ENCODE measurements around the gene RBM14. TPM values are rescaled to one million over a fixed set of nuclear protein-coding genes. Genes with fewer than 3 reads are reported as not detected.

RBM14 gene
- total and polyA plus RNA-seq, 2 of the 4 experiments (the other 2 are of a cell fraction), result 9.3 to 31.1 TPM

DNA sequence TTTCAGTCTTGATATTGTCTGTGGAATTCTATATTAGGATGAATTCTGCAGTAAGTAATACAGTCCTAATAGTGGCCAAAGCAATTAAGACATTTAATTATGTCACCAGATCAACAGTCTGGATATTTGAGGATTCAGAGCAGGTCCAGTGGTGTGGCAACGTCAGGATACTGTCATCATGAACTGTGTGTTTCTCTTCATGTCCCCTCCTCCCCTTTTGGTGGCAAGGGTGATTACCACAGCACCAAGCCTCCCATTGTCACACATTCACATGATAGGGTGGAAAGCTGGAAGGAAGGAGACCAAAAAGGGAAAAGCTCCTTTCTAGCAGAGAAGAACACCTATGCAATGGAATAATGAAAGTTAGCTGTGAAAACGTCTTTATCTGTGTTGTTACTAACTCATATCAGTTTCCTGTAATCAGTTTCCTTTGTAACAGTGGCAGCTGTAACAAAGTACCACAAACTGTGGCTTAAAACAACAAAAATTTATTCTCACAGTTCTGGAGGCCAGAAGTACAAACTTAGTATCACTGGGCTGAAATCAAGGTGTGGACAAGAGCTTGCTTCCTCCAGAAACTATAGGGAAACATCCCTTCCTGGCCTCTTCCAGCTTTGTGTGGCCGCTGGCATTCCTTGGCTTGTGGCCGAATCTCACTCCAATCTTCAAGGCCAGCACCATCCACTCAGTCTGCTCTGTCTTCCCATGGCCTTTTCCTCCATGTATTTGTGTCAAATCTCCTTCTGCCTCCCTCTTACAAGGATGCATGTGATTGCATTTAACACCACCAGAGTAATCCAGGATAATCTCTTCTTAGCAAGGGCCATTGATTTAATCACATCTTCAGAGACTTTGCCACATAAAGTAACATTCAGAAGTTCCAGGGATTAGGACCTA lies 6.5 kb upstream of the RBM14 start:
- H4K20me1 ChIP-seq (ENCODE audit: insufficient read depth, low read length), result peaks cover 8% of the 10 kb centered on the region; the same call in 1 of the 2 replicates
- dilution Hi-C loops (cut with HindIII; ENCODE audit: low sequenced_read_pairs, unreplicated experiment), result no loop called here
- H4K5ac ChIP-seq (ENCODE audit: low read depth, low read length), result no peak overlapping the region
- DNase-seq (no peak), ATAC-seq (ENCODE audit: low read depth) (no peak)
- H2BK15ac ChIP-seq (ENCODE audit: low read depth, low read length), result no peak overlapping the region
- no peak overlapping the region for H4K8ac ChIP-seq (ENCODE audit: low read depth in 2 of 2, low read length in 2 of 2)
- ChIA-PET CTCF (no interaction called here), POLR2A (ENCODE audit: unreplicated experiment) (no interaction called here)
- intact Hi-C loops (cut with micrococcal nuclease), result no loop called here
- H3K18ac ChIP-seq (ENCODE audit: low read depth, low read length), result no peak overlapping the region
- no peak overlapping the region for H3K4me2 ChIP-seq (ENCODE audit: low read depth, low read length)
- H3K4me1 ChIP-seq (ENCODE audit: control insufficient read depth, insufficient read depth, low read length), result peaks cover 3% of the 10 kb centered on the region
- no peak overlapping the region for H4K91ac ChIP-seq (ENCODE audit: insufficient read depth, low read depth, low read length)
- no peak overlapping the region for H3K4ac ChIP-seq (ENCODE audit: low read depth, low read length)
- H3K27ac ChIP-seq (ENCODE audit: insufficient read depth, low read length), result no peak overlapping the region
- peaks cover 11% of the 10 kb centered on the region for H3K36me3 ChIP-seq (ENCODE audit: control insufficient read depth, insufficient read depth, low read length)
- no peak overlapping the region for H3K56ac ChIP-seq (ENCODE audit: extremely low read depth, insufficient read depth, low read length)
- H2AK5ac ChIP-seq (ENCODE audit: low read depth, low read length), result no peak overlapping the region
- H3K9me3 ChIP-seq (ENCODE audit: control insufficient read depth, insufficient read depth, low read length), result no peaks in the 10 kb centered on the region
- H3K23ac ChIP-seq (ENCODE audit: low read depth, low read length), result no peak overlapping the region
- TF ChIP-seq MAZ (IDR thresholded peaks at IDR 0.05; ENCODE audit: borderline replicate concordance, low read depth, low read length), result no peak
- TF ChIP-seq MXI1 (IDR thresholded peaks at IDR 0.05; ENCODE audit: borderline replicate concordance, low read depth, low read length), result no peak
- TF ChIP-seq FOS (IDR thresholded peaks at IDR 0.05; ENCODE audit: low read depth, low read length), result no peak
- no peak for TF ChIP-seq CEBPB (IDR thresholded peaks at IDR 0.05; ENCODE audit: low read depth, low read length)
- TF ChIP-seq MAFK (IDR thresholded peaks at IDR 0.05; ENCODE audit: low read depth, low read length), result no peak
- TF ChIP-seq RFX5 (IDR thresholded peaks at IDR 0.05; ENCODE audit: low read depth, low read length), result no peak
- H2BK20ac ChIP-seq (ENCODE audit: low read depth, low read length), result no peak overlapping the region
- no peak overlapping the region for H2BK120ac ChIP-seq (ENCODE audit: low read depth, low read length)
- no peak overlapping the region for H3K4me3 ChIP-seq (ENCODE audit: insufficient read depth, low read depth, low read length)
- H3K27me3 ChIP-seq (ENCODE audit: control insufficient read depth, insufficient read depth, low read length), result no peaks in the 10 kb centered on the region
- 92% methylated on average over 2 of the region's 4 CpGs; no CpG with 5 or more reads in 1 of the 2 experiments for WGBS, 2 experiments (ENCODE audit: extremely low coverage in 2 of 2, insufficient read length in 1 of 2)
- no peak overlapping the region for H2AFZ ChIP-seq (replicated peaks; ENCODE audit: low read length, poor library complexity)
- no peak overlapping the region for H2BK5ac ChIP-seq (ENCODE audit: low read depth, low read length, poor library complexity, severe bottlenecking)
- no peak overlapping the region for H3K14ac ChIP-seq (replicated peaks; ENCODE audit: low read depth, low read length)
- H3K79me1 ChIP-seq (ENCODE audit: low read depth in 1 of 2, low read length in 2 of 2), result peaks cover under 1 to 4% of the 10 kb centered on the region in 2 experiments; a peak in 2 of 4 replicates
- in situ Hi-C loops (cut with MboI; ENCODE audit: low sequenced_read_pairs), result no loop called here
- H3K9ac ChIP-seq (ENCODE audit: low read depth, low read length), result no peak overlapping the region
- no TSS peak for BruUV-seq (replicated peaks)
- 0 out of 2 replicates have a peak, but pooled peaks cover 5% of the 10 kb centered on the region for H3K9me1 ChIP-seq (ENCODE audit: insufficient read depth, low read length)
- no peak overlapping the region for H2AK9ac ChIP-seq (replicated peaks; ENCODE audit: low read depth, low read length, poor library complexity)

Data from IMR-90 (cell line).